ENCODE data around the gene ITPKB.

- TF ChIP-seq CTCF (IDR thresholded peaks at IDR 0.05; ENCODE audit: insufficient read depth, low read length) (no peak), REST (IDR thresholded peaks at IDR 0.05; ENCODE audit: insufficient replicate concordance, low read depth) (no peak), POLR2AphosphoS5 (IDR thresholded peaks at IDR 0.05; ENCODE audit: low read depth) (no peak), GABPA (IDR thresholded peaks at IDR 0.05; ENCODE audit: low read depth) (no peak)
Measured at GRCh38 chr1:226784081-226785049, 45.3 kb upstream of the ITPKB start.
